Muscle layer of duodenum (tissue), 2 donors: ENCODE measurements around the gene DVL1.
"Not testable (repeated sequence)": the region's sequence is repeated elsewhere in the genome, so short reads cannot be mapped to it uniquely, and the experiment has no call there.

Experiments used
- H3K27ac ChIP-seq: one replicate; pipeline ENCODE4 v1.7.0; 2013; ENCODE audit warnings: mild to moderate bottlenecking, low read length
- H3K27me3 ChIP-seq: one replicate; pipeline ENCODE4 v1.7.0; 2013; ENCODE audit warnings: low read depth, mild to moderate bottlenecking, control low read depth, low read length
- H3K36me3 ChIP-seq, 2 donors: one replicate each; pipeline ENCODE4 v1.7.0; 2013; ENCODE audit warnings: low read length in 2 of 2, control low read depth in 1 of 2, mild to moderate bottlenecking in 1 of 2; ENCODE audit not compliant: insufficient read depth in 2 of 2, control insufficient read depth in 1 of 2
- H3K4me1 ChIP-seq, 2 donors: one replicate each; pipeline ENCODE4 v1.7.0; 2013; ENCODE audit warnings: low read length in 2 of 2, mild to moderate bottlenecking in 2 of 2, control low read depth in 1 of 2, moderate library complexity in 1 of 2; ENCODE audit not compliant: insufficient read depth in 2 of 2, control insufficient read depth in 1 of 2
- H3K4me3 ChIP-seq, 2 donors: one replicate each; pipeline ENCODE4 v1.7.0; 2013; ENCODE audit warnings: low read length in 2 of 2, low read depth in 1 of 2, mild to moderate bottlenecking in 1 of 2
- H3K9me3 ChIP-seq, 2 donors: one replicate each; pipeline ENCODE4 v1.7.0; 2013; ENCODE audit warnings: low read length in 2 of 2, control low read depth in 1 of 2, mild to moderate bottlenecking in 1 of 2; ENCODE audit not compliant: control insufficient read depth in 1 of 2
- donor health status: healthy.

DVL1 gene

GRCh38 chr1:1373051-1373814 lies 24.0 kb upstream of the DVL1 start:
- Histone ChIP-seq H3K4me1 (peaks cover 6 to 39% of the 10 kb centered on the region in 2 donors), H3K4me3 (no peak overlapping the region), H3K9me3 (no peaks in the 10 kb centered on the region), H3K27ac (no peak overlapping the region), H3K27me3 (no peaks in the 10 kb centered on the region), H3K36me3 (peaks cover 0 to 12% of the 10 kb centered on the region in 2 donors)

GRCh38 chr1:1371746-1372711 lies 22.8 kb upstream of the DVL1 start:
- Histone ChIP-seq H3K27me3 (no peaks in the 10 kb centered on the region), H3K36me3 (peaks cover 0 to 12% of the 10 kb centered on the region in 2 donors), H3K9me3 (no peaks in the 10 kb centered on the region), H3K4me3 (no peak overlapping the region), H3K27ac (no peak overlapping the region), H3K4me1 (peaks cover 6 to 39% of the 10 kb centered on the region in 2 donors)

GRCh38 chr1:1371364-1371745 lies 22.1 kb upstream of the DVL1 start:
- Histone ChIP-seq H3K4me1 (peaks cover 6 to 39% of the 10 kb centered on the region in 2 donors), H3K9me3 (no peaks in the 10 kb centered on the region), H3K27ac (no peak overlapping the region), H3K4me3 (no peak overlapping the region), H3K36me3 (peaks cover 0 to 12% of the 10 kb centered on the region in 2 donors), H3K27me3 (no peaks in the 10 kb centered on the region)

- Histone ChIP-seq H3K4me3 (no peak overlapping the region), H3K27me3 (no peaks in the 10 kb centered on the region), H3K27ac (no peak overlapping the region), H3K9me3 (no peaks in the 10 kb centered on the region), H3K36me3 (peaks cover 0 to 12% of the 10 kb centered on the region in 2 donors), H3K4me1 (peaks cover 6 to 34% of the 10 kb centered on the region in 2 donors)
Observed at GRCh38 chr1:1370771-1371300, 21.6 kb upstream of the DVL1 start.

GRCh38 chr1:1370094-1370493 lies 20.9 kb upstream of the DVL1 start:
- H3K27me3 ChIP-seq, H3K9me3 ChIP-seq, H3K27ac ChIP-seq, H3K4me3 ChIP-seq: not testable (repeated sequence)
- Histone ChIP-seq H3K36me3 (peaks cover 0 to 12% of the 10 kb centered on the region in 2 donors), H3K4me1 (peaks cover 6 to 33% of the 10 kb centered on the region in 2 donors)

GRCh38 chr1:1367315-1367714 lies 18.1 kb upstream of the DVL1 start:
- H3K36me3 ChIP-seq: no peaks in the 10 kb centered on the region
- H3K4me1 ChIP-seq: peaks cover 0 to 12% of the 10 kb centered on the region in 2 donors
- H3K27me3 ChIP-seq: no peaks in the 10 kb centered on the region
- no peaks in the 10 kb centered on the region for H3K9me3 ChIP-seq
- no peak overlapping the region for H3K4me3 ChIP-seq
- H3K27ac ChIP-seq: no peak overlapping the region

GRCh38 chr1:1366699-1367066 lies 17.5 kb upstream of the DVL1 start:
- no peak overlapping the region for H3K4me3 ChIP-seq
- H3K27ac ChIP-seq: no peak overlapping the region
- no peaks in the 10 kb centered on the region for H3K27me3 ChIP-seq
- H3K4me1 ChIP-seq: peaks cover 0 to 8% of the 10 kb centered on the region in 2 donors
- H3K9me3 ChIP-seq: no peaks in the 10 kb centered on the region
- H3K36me3 ChIP-seq: no peaks in the 10 kb centered on the region

GRCh38 chr1:1365875-1366698 lies 16.9 kb upstream of the DVL1 start:
- Histone ChIP-seq H3K4me1 (peaks cover 1 to 6% of the 10 kb centered on the region in 2 donors), H3K27me3 (no peaks in the 10 kb centered on the region), H3K4me3 (no peak overlapping the region), H3K27ac (no peak overlapping the region), H3K36me3 (no peaks in the 10 kb centered on the region), H3K9me3 (no peaks in the 10 kb centered on the region)

- Histone ChIP-seq H3K4me3 (no peak overlapping the region), H3K4me1 (peaks cover 6 to 20% of the 10 kb centered on the region in 2 donors), H3K27me3 (no peaks in the 10 kb centered on the region), H3K36me3 (no peaks in the 10 kb centered on the region), H3K9me3 (no peaks in the 10 kb centered on the region), H3K27ac (no peak overlapping the region)
Observed at GRCh38 chr1:1364266-1364665, 15.0 kb upstream of the DVL1 start.

- H3K27me3 ChIP-seq: no peaks in the 10 kb centered on the region
- H3K4me3 ChIP-seq: no peak overlapping the region
- H3K36me3 ChIP-seq: no peaks in the 10 kb centered on the region
- no peaks in the 10 kb centered on the region for H3K9me3 ChIP-seq
- H3K4me1 ChIP-seq: peaks cover 6 to 29% of the 10 kb centered on the region in 2 donors
- H3K27ac ChIP-seq: peak overlapping the region; percentile 69
Observed at GRCh38 chr1:1361982-1362423, 12.8 kb upstream of the DVL1 start.
